ENCODE results near the gene SALL3.

Gene SALL3

GRCh38 chr18:78979730-78980278, at the start of gene SALL3:
Gene SALL3 (plus strand): TSS chr18:78979818. CDS start chr18:78980275, 457 bp downstream.
- TF ChIP-seq, protein P1, sequence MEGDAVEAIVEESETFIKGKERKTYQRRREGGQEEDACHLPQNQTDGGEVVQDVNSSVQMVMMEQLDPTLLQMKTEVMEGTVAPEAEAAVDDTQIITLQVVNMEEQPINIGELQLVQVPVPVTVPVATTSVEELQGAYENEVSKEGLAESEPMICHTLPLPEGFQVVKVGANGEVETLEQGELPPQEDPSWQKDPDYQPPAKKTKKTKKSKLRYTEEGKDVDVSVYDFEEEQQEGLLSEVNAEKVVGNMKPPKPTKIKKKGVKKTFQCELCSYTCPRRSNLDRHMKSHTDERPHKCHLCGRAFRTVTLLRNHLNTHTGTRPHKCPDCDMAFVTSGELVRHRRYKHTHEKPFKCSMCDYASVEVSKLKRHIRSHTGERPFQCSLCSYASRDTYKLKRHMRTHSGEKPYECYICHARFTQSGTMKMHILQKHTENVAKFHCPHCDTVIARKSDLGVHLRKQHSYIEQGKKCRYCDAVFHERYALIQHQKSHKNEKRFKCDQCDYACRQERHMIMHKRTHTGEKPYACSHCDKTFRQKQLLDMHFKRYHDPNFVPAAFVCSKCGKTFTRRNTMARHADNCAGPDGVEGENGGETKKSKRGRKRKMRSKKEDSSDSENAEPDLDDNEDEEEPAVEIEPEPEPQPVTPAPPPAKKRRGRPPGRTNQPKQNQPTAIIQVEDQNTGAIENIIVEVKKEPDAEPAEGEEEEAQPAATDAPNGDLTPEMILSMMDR (IDR thresholded peaks at IDR 0.05) = no peak
- no peak for TF ChIP-seq ZFX (IDR thresholded peaks at IDR 0.05; ENCODE audit: borderline replicate concordance)
- no peak within 1 kb of the TSS for H3K27ac ChIP-seq

DNA sequence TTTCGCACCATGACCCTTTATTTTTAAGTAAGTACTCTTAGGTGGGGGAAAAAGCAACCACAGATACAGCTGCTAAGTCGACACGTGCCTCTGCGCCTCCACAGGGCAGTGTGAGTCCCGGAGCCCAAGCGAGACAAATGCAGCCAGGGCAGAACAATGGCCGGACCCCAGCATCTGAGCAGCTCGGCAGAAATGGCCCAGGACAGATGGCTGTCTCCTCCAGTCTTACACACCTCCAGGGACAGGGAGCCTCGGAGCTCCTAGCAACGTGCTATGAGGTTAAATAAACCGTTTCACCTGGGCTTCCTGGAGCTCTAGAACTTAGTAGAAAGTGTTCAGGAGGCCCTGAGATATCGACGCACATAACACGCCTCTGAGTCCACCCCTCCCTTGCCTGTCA, 47.3 kb upstream of the SALL3 start:
- no peak overlapping the region for H3K27ac ChIP-seq
- TF ChIP-seq, protein P1 (IDR thresholded peaks at IDR 0.05) = no peak
- no peak for TF ChIP-seq ZFX (IDR thresholded peaks at IDR 0.05; ENCODE audit: borderline replicate concordance)

DNA sequence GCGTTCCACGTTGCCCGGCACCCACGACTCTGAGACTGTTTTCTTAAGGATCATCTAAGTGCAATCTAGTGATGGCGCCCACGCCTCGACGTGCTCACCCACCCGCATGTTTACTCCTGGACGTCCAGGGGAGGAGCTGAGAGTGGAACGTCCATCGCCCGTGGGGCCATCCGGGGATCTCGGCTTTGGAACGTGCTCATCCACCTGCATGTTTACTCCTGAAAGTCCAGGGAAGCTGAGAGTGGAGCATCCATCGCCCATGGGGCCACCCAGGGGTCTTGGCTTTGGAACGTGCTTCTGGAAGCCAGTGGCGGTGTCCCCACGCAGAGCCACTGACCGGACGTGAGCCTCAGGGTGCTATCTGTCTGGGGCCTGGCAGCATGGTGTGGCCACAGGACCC, 45.6 kb upstream of the SALL3 start:
- H3K27ac ChIP-seq = no peak overlapping the region
- TF ChIP-seq, protein P1 (IDR thresholded peaks at IDR 0.05) = no peak
- no peak for TF ChIP-seq ZFX (IDR thresholded peaks at IDR 0.05; ENCODE audit: borderline replicate concordance)

DNA sequence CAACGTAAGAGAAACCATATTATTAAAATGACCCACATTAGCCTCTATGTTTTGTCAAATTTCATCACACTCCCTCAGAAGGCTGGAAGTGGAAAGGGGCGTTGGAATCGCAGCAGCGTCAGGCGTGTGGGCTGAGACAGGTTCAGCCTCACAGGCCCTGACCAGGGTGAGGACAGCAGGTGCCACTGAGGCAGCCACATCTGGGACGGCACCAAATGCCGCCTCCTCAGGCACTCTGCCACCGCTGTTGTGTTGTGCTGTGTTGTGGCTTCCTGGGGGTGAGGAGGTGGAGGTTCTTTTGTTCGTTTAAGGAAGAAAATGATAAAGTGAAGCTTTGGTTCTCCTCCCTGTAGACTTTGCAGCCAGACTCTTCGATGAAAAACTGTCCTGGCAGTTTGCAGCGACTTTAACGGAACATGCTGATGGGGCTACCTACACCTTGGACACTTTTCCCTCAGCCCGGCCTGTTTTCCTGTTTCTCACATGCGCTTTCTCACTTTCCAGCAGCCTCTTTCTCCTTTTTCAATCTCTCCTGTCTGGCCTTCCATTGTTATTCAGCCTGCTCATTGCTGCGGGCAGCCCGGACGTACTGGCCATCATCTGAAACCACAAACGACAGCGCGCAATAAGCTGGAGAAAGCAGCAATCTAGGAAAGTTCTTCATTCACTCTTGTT, 44.9 kb upstream of the SALL3 start:
- TF ChIP-seq ZFX (IDR thresholded peaks at IDR 0.05; ENCODE audit: borderline replicate concordance) = no peak
- TF ChIP-seq, protein P1 (IDR thresholded peaks at IDR 0.05) = no peak
- no peak overlapping the region for H3K27ac ChIP-seq

DNA sequence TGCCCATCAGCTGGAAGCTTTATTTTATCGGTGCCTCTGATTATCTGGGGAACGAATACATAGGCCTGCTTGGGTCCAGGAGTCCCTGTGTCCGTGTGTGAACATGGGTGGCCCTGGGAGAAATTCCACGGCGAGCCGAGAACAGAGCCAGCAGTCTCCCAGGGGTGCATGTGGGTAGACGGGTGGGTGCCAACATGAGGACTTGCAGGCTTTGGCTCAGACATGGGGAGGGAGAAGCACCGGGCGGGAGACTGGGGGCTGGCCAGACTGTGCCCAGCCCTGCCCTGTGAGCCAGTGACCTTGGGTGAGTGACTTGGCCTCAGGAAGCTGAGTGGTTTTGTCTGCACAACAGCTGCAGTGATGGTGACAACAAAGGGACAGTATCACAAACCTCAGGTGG, 44.2 kb upstream of the SALL3 start:
- TF ChIP-seq, protein P1 (IDR thresholded peaks at IDR 0.05) = no peak
- no peak for TF ChIP-seq ZFX (IDR thresholded peaks at IDR 0.05; ENCODE audit: borderline replicate concordance)
- H3K27ac ChIP-seq = no peak overlapping the region

DNA sequence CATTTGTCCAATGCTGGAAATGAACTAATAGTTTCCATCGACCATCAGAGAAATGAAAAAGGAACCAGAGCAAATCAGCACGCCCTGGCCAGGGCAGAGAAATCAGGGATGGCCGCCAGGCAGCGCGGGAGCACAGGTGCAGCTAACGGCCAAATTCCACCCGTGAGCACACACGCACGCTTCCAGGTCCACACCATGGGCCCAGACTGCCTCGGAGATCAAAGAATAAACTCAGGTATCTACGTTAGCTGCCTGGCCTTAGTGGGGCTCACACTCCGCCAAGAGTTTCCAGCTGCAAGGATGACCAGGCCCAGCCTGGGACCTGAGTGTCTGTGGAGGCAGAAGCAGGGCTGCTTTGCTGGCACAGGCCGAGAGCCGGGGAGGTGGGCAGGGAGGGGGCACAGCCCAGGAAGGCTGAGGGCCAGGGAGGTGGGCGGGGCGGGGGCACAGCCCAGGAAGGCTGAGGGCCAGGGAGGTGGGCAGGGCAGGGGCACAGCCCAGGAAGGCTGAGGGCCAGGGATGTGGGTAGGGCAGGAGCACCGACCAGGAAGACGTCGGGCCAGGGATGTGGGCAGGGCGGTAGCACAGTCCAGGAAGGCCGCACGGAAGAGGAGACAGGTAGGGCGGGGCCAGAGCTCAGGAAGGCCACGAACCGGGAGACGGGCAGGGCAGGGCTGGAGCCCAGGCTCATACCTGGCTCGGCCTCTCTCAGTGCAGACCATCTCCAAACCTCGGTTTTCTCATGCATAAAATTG, 43.2 kb upstream of the SALL3 start:
- no peak overlapping the region for H3K27ac ChIP-seq
- TF ChIP-seq, protein P1 (IDR thresholded peaks at IDR 0.05) = no peak
- TF ChIP-seq ZFX (IDR thresholded peaks at IDR 0.05; ENCODE audit: borderline replicate concordance) = no peak

GRCh38 chr18:78937166-78937565, 42.5 kb upstream of the SALL3 start:
- no peak overlapping the region for H3K27ac ChIP-seq
- TF ChIP-seq ZFX (IDR thresholded peaks at IDR 0.05; ENCODE audit: borderline replicate concordance) = no peak
- TF ChIP-seq, protein P1 (IDR thresholded peaks at IDR 0.05) = no peak
